HL-60 (cell line): ENCODE results near the gene TNFSF8.

ENCODE experiments used
- DNase-seq, 2 experiments: peaks; one replicate each; pipeline ENCODE4 v3.0.0-alpha.2; 2010 to 2020; ENCODE audit warnings: low read depth in 1 of 2, low spot score in 1 of 2
- H3K27ac ChIP-seq: fragments of 250-450 bp; sonication (Bioruptor Pico); replicated peaks from 2 replicates; pipeline ENCODE4 v1.5.1; 2020; ENCODE audit warnings: mild to moderate bottlenecking, moderate library complexity
- H3K27me3 ChIP-seq: fragments of 250-450 bp; sonication (Bioruptor Pico); 2 replicates; pipeline ENCODE4 v1.5.1; 2021; ENCODE audit warnings: mild to moderate bottlenecking, moderate library complexity; ENCODE audit not compliant: insufficient read depth, poor library complexity, severe bottlenecking
- H3K4me3 ChIP-seq: replicated peaks from 2 replicates; pipeline ENCODE4 v1.5.1; 2011; ENCODE audit warnings: mild to moderate bottlenecking, control low read depth, low read length; ENCODE audit not compliant: insufficient read depth
- GABPA ChIP-seq: IDR thresholded peaks from 2 replicates; pipeline ENCODE4 v1.6.1; 2012; ENCODE audit warnings: low read depth
- POLR2AphosphoS5 ChIP-seq: IDR thresholded peaks from 2 replicates; pipeline ENCODE4 v1.6.1; 2012; ENCODE audit warnings: low read depth
- SPI1 ChIP-seq: IDR thresholded peaks from 2 replicates; pipeline ENCODE4 v1.6.1; 2012; ENCODE audit warnings: low read depth, mild to moderate bottlenecking, borderline replicate concordance
- TF ChIP-seq, protein P1 (sequence below): IDR thresholded peaks from one replicate; pipeline ENCODE4 v1.5.1; 2011; ENCODE audit warnings: low read length, control low read depth, inconsistent platforms; ENCODE audit not compliant: insufficient read depth
- TF ChIP-seq, protein P2 (sequence below): IDR thresholded peaks from 2 replicates; pipeline ENCODE4 v1.6.1; 2012; ENCODE audit warnings: low read depth; ENCODE audit not compliant: insufficient replicate concordance

The TNFSF8 gene

DNA sequence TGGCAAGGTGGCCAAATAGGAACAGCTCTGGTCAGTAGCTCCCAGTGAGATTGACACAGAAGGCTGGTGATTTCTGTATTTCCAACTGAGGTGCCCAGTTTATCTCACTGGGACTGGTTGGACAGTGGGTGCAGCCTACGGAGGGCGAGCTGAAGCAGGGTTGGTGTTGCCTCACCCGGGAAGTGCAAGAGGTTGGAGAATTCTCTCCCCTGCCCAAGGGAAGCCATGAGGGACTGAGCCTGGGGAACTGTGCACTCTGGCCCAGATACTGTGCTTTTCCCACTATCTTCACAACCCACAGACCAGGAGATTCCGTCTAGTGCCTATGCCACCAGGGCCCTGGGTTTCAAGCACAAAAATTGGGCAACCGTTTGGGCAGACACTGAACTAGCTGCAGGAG is 61.0 kb downstream of the TNFSF8 start:
- Histone ChIP-seq H3K27me3 (no peaks in the 10 kb centered on the region), H3K27ac (no peak overlapping the region), H3K4me3 (no peak overlapping the region)
- no peak for DNase-seq
- TF ChIP-seq, protein P1, sequence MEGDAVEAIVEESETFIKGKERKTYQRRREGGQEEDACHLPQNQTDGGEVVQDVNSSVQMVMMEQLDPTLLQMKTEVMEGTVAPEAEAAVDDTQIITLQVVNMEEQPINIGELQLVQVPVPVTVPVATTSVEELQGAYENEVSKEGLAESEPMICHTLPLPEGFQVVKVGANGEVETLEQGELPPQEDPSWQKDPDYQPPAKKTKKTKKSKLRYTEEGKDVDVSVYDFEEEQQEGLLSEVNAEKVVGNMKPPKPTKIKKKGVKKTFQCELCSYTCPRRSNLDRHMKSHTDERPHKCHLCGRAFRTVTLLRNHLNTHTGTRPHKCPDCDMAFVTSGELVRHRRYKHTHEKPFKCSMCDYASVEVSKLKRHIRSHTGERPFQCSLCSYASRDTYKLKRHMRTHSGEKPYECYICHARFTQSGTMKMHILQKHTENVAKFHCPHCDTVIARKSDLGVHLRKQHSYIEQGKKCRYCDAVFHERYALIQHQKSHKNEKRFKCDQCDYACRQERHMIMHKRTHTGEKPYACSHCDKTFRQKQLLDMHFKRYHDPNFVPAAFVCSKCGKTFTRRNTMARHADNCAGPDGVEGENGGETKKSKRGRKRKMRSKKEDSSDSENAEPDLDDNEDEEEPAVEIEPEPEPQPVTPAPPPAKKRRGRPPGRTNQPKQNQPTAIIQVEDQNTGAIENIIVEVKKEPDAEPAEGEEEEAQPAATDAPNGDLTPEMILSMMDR = no peak
- no peak for TF ChIP-seq GABPA
- TF ChIP-seq POLR2AphosphoS5 = no peak

DNA sequence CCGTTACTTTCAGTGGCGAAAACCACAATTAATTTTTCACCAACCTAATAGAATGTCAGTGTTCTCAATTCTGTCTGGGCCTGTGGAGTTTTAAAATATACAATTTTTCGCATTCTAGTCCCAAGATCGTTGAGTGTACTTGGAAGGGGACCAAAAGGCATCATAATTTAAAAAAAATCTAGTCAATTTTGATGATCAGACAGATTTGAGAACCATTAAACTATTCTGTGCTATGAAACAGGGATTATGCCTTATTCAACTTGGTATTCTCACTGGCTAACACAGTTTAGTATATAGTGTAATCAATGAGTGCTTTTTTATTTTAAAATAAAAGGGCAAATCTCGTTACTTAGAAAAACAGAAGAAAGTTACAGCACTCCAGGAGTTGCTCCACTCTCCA is 63.1 kb downstream of the TNFSF8 start:
- TF ChIP-seq GABPA (no peak), POLR2AphosphoS5 (no peak), SPI1 (no peak)
- TF ChIP-seq, protein P2, sequence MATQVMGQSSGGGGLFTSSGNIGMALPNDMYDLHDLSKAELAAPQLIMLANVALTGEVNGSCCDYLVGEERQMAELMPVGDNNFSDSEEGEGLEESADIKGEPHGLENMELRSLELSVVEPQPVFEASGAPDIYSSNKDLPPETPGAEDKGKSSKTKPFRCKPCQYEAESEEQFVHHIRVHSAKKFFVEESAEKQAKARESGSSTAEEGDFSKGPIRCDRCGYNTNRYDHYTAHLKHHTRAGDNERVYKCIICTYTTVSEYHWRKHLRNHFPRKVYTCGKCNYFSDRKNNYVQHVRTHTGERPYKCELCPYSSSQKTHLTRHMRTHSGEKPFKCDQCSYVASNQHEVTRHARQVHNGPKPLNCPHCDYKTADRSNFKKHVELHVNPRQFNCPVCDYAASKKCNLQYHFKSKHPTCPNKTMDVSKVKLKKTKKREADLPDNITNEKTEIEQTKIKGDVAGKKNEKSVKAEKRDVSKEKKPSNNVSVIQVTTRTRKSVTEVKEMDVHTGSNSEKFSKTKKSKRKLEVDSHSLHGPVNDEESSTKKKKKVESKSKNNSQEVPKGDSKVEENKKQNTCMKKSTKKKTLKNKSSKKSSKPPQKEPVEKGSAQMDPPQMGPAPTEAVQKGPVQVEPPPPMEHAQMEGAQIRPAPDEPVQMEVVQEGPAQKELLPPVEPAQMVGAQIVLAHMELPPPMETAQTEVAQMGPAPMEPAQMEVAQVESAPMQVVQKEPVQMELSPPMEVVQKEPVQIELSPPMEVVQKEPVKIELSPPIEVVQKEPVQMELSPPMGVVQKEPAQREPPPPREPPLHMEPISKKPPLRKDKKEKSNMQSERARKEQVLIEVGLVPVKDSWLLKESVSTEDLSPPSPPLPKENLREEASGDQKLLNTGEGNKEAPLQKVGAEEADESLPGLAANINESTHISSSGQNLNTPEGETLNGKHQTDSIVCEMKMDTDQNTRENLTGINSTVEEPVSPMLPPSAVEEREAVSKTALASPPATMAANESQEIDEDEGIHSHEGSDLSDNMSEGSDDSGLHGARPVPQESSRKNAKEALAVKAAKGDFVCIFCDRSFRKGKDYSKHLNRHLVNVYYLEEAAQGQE = no peak
- TF ChIP-seq, protein P1 = no peak
- Histone ChIP-seq H3K27ac (no peak overlapping the region), H3K4me3 (no peak overlapping the region), H3K27me3 (no peaks in the 10 kb centered on the region)
- DNase-seq = no peak

DNA sequence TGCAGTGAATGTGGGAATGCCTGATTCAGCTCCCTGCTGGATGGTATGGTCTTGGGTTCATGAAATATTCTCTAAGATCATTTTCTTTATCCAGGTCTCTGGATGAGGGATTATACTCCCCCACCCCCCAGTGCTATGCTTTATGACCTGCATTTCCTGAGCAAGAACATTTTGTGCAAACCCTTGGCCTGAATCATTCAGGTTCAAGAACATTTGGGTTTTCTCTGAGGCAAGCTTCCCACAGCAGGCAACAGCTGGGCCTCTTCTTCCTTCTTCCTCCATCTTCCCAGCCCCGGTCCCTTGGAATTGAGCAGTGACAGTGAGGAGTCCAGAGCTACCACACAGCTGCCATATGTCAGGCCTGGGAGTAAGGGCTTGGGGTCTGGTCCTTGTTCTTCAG is 65.9 kb downstream of the TNFSF8 start:
- no peak for DNase-seq
- H3K27me3 ChIP-seq = no peaks in the 10 kb centered on the region
- no peak overlapping the region for H3K27ac ChIP-seq
- TF ChIP-seq, protein P1 = no peak
- no peak for TF ChIP-seq GABPA
- TF ChIP-seq SPI1 = no peak
- TF ChIP-seq POLR2AphosphoS5 = no peak
- H3K4me3 ChIP-seq = no peak overlapping the region

DNA sequence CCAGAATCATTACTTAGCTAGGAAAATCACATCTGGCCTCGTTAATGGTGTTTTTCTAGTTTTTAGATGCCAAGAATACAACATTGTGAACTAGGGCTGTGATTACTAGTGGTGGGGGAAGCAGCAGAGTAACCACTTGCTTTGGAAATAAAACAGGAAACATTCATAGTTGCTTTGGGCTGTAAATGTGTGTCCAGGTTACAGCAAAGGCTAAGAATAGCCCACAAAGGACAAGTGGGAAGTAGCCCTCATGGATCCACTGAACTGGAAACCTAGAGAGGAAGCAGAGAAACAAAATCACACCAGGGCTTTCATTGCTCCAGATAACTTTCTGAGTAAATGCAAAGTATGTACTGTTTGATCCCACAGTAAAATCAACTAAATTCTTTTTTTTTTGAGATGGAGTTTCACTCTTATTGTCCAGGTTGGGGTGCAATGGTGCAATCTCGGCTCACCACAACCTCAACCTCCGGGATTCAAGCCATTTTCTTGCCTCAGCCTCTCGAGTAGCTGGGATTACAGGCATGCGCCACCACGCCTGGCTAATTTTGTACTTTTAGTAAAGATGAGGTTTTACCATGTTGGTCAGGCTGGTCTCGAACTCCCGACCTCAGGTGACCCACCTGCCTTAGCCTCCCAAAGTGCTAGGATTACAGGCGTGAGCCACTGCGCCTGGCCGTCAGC is 68.3 kb downstream of the TNFSF8 start:
- Histone ChIP-seq H3K4me3 (no peak overlapping the region), H3K27ac (no peak overlapping the region), H3K27me3 (no peaks in the 10 kb centered on the region)
- TF ChIP-seq, protein P2 = no peak
- TF ChIP-seq POLR2AphosphoS5 (no peak), SPI1 (no peak), GABPA (no peak)
- TF ChIP-seq, protein P1 = no peak
- DNase-seq = no peak
